Endothelial cell of umbilical vein (primary cell): Measurements from ENCODE around the gene HOXA3. TPM values are rescaled to one million over a fixed set of nuclear protein-coding genes. Genes with fewer than 3 reads are reported as not detected.

Source experiments
- BruUV-seq: library from RNA; stranded (reverse); fragments of 400-500 nt; replicated peaks from 2 replicates; lab custom pipeline; 2021; lab: Mats Ljungman, UMichigan
- CTCF ChIA-PET: fragments of 300-600, 350-600 bp; sonication (Branson Sonifier 250); formaldehyde crosslinking; loops from one replicate; lab custom pipeline; 2021; ENCODE audit warnings: antibody characterized with exemption, inconsistent platforms; lab: Charles Lee
- POLR2A ChIA-PET: fragments of 300-600, 350-600 bp; sonication (Branson Sonifier 250); formaldehyde crosslinking; loops from one replicate; lab custom pipeline; 2021; ENCODE audit warnings: antibody characterized with exemption, inconsistent platforms; lab: Charles Lee
- DNase-seq: peaks from one replicate; pipeline ENCODE4 v3.0.0-alpha.2; 2011; ENCODE audit warnings: low read depth, low spot score
- FAIRE-seq: peaks from 2 replicates; lab custom pipeline; 2011; peaks lifted over from hg19 to GRCh38; lab: Jason Lieb, UNC
- H2AFZ ChIP-seq: 2 replicates; pipeline ENCODE4 v1.6.0; 2012; ENCODE audit warnings: low read depth, low read length, control low read depth, inconsistent platforms
- H3K27ac ChIP-seq: 2 replicates; pipeline ENCODE4 v1.5.1; 2011; ENCODE audit warnings: low read depth, mild to moderate bottlenecking, control low read depth, low read length, moderate library complexity; ENCODE audit not compliant: insufficient read depth
- H3K27me3 ChIP-seq, 2 experiments: 2 replicates each; pipeline versions ENCODE4 v1.6.0 to v1.6.1; 2011; ENCODE audit warnings: low read length in 2 of 2, mixed read lengths in 1 of 2; ENCODE audit not compliant: control insufficient read depth in 2 of 2, insufficient read depth in 2 of 2
- H3K36me3 ChIP-seq, 2 experiments: 2 replicates in 1 of 2; 3 replicates in 1 of 2; pipeline ENCODE4 v1.5.1; 2011; ENCODE audit warnings: low read length in 2 of 2, mild to moderate bottlenecking in 1 of 2, moderate library complexity in 1 of 2; ENCODE audit not compliant: control insufficient read depth in 2 of 2, insufficient read depth in 2 of 2; ENCODE audit errors: extremely low read depth in 1 of 2
- H3K4me1 ChIP-seq: 3 replicates; pipeline ENCODE4 v1.5.1; 2011; ENCODE audit warnings: mild to moderate bottlenecking, low read length; ENCODE audit not compliant: control insufficient read depth, insufficient read depth; ENCODE audit errors: extremely low read depth
- H3K4me2 ChIP-seq: 2 replicates; pipeline ENCODE4 v1.6.1; 2011; ENCODE audit warnings: low read length, control low read depth, mixed read lengths; ENCODE audit not compliant: insufficient read depth
- H3K4me3 ChIP-seq, 3 experiments: fragments of 200-600 bp in 1 of 3; sonication (generic), shearing (Covaris generic) in 1 of 3; replicated peaks in 1 of 3; 2 replicates each; pipeline ENCODE4 v1.5.1; 2011 to 2016; ENCODE audit warnings: control low read depth in 3 of 3, low read length in 3 of 3, mild to moderate bottlenecking in 2 of 3, inconsistent platforms in 1 of 3, low read depth in 1 of 3, moderate library complexity in 1 of 3; ENCODE audit not compliant: insufficient read depth in 1 of 3
- H3K79me2 ChIP-seq: 2 replicates; pipeline ENCODE4 v1.6.0; 2012; ENCODE audit warnings: low read length, inconsistent platforms; ENCODE audit not compliant: control insufficient read depth, insufficient read depth
- H3K9ac ChIP-seq: replicated peaks from 2 replicates; pipeline ENCODE3; 2011; ENCODE audit warnings: low read length, control low read depth; ENCODE audit not compliant: insufficient read depth; ENCODE audit errors: extremely low read depth
- H3K9me1 ChIP-seq: replicated peaks from 3 replicates; pipeline ENCODE4 v1.6.0; 2011; ENCODE audit warnings: mild to moderate bottlenecking, low read length; ENCODE audit not compliant: control insufficient read depth, insufficient read depth; ENCODE audit errors: extremely low read depth
- H3K9me3 ChIP-seq: replicated peaks from 2 replicates; pipeline ENCODE4 v1.5.1; 2012; ENCODE audit warnings: low read length, inconsistent platforms; ENCODE audit not compliant: control insufficient read depth, insufficient read depth
- H4K20me1 ChIP-seq: replicated peaks from 2 replicates; pipeline ENCODE3; 2011; ENCODE audit warnings: mild to moderate bottlenecking, low read length; ENCODE audit not compliant: control insufficient read depth, insufficient read depth; ENCODE audit errors: extremely low read depth
- EZH2 ChIP-seq: IDR thresholded peaks from 2 replicates; pipeline ENCODE4 v1.6.1; 2012; ENCODE audit warnings: borderline replicate concordance, low read depth, mild to moderate bottlenecking, moderate library complexity, low read length, inconsistent platforms; ENCODE audit not compliant: severe bottlenecking
- FOS ChIP-seq: IDR thresholded peaks from 2 replicates; pipeline ENCODE4 v1.6.1; 2011; ENCODE audit warnings: mild to moderate bottlenecking, low read length, moderate library complexity, borderline replicate concordance; ENCODE audit not compliant: insufficient read depth
- GATA2 ChIP-seq: IDR thresholded peaks from 2 replicates; pipeline ENCODE4 v1.7.0; 2011; ENCODE audit warnings: low read depth, mild to moderate bottlenecking, moderate library complexity, mixed read lengths, low read length; ENCODE audit not compliant: insufficient read length, insufficient read depth
- JUN ChIP-seq: IDR thresholded peaks from 2 replicates; pipeline ENCODE4 v1.6.1; 2011; ENCODE audit warnings: borderline replicate concordance, low read depth; ENCODE audit not compliant: insufficient read length, insufficient read depth
- POLR2A ChIP-seq: IDR thresholded peaks from 2 replicates; pipeline ENCODE4 v1.6.1; 2012; ENCODE audit warnings: low read depth, mild to moderate bottlenecking, control low read depth, low read length
- POLR2AphosphoS5 ChIP-seq: IDR thresholded peaks from 2 replicates; pipeline ENCODE4 v1.6.1; 2012; ENCODE audit warnings: low read depth, mild to moderate bottlenecking, control low read depth, low read length, moderate library complexity; ENCODE audit not compliant: insufficient read depth
- dilution Hi-C: fragments of 300-500 bp; cut with MboI; formaldehyde crosslinking; loops from one replicate; pipeline ENCODE4 v1.15.0; 2019; ENCODE audit warnings: low sequenced_read_pairs; ENCODE audit not compliant: extremely low pct_ligation_motif_present
- intact Hi-C: fragments of 100-400 bp; cut with micrococcal nuclease; formaldehyde crosslinking; loops from one replicate; pipeline ENCODE4 v1.10.0; 2022
- polyA plus RNA-seq, 4 experiments: library from polyadenylated mRNA; depleted of rRNA in 3 of 4; stranded (reverse) in 3 of 4; unstranded in 1 of 4; fragments of >200 nt; gene quantifications; 2 replicates each; pipeline versions ENCODE4 v1.2.1 to v1.2.3, GENCODE V29; 2011 to 2012; ENCODE audit warnings: missing spikeins in 1 of 4
- total RNA-seq: library from RNA; stranded (reverse); gene quantifications from 2 replicates; pipeline ENCODE4 v1.2.3, GENCODE V29; 2021
- TF ChIP-seq, protein P1 (sequence below), 2 donors: IDR thresholded peaks; 1 replicate in 1 of 2; 2 replicates in 1 of 2; pipeline ENCODE4 v1.5.1; 2011; ENCODE audit warnings: low read length in 2 of 2, mild to moderate bottlenecking in 2 of 2, moderate library complexity in 2 of 2, control low read depth in 1 of 2, inconsistent platforms in 1 of 2, low read depth in 1 of 2; ENCODE audit not compliant: insufficient read depth in 1 of 2; ENCODE audit errors: extremely low read depth in 1 of 2
- TF ChIP-seq, protein P2 (sequence below): IDR thresholded peaks from 2 replicates; pipeline ENCODE4 v1.6.1; 2011; ENCODE audit not compliant: insufficient read depth, insufficient read length

HOXA3 gene
- total and polyA plus RNA-seq, 2 donors (not counting 3 experiments of a cell fraction or from before 2014, with no cell fraction given), result 4.7 to 14.0 TPM

DNA sequence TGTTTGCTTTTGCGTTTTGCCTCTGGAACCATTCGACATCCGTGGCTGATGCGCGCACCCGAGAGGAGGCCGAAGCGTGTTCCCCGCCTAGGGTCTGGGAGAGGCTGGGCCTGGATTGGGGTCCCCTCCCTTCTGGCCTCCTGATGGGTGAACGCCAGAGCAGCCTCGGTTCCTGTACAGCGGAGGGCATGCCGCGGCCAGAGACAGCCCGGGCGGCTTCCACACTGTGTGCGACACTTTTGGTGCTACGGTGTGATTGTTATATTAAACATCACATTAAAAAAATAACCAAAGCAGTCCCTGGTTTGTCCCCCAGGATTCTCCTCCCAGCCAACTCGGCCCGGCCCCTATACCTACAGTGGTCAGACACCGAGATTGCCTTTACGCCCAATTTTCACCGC lies 7.8 kb upstream of the HOXA3 start:
- peak overlapping the region; percentile 33 for H2AFZ ChIP-seq
- H3K27ac ChIP-seq, result peak overlapping the region; percentile 69
- ChIA-PET CTCF (interaction anchor here (1.0 to 4.6 kb wide), 30 partner anchors 8 to 1267 kb away, joined by 3 to 145 read pairs (median 14); partner anchors contain the start of genes HOXA10, HOXA3, HOXA4 and HOXA5), POLR2A (interaction anchor here (1.0 kb wide), 1 partner anchor 14 kb away, joined by 4 read pairs; no protein-coding TSS in a partner anchor)
- DNase-seq (no peak), FAIRE-seq (peak; percentile 61)
- BruUV-seq, result no TSS peak
- dilution Hi-C loops (loop anchor here (10.0 to 25.0 kb wide), 3 partner anchors 305 to 973 kb away; no protein-coding TSS in a partner anchor), intact Hi-C loops (loop anchor here (2.0 to 5.0 kb wide), 4 partner anchors 743 to 1768 kb away; no protein-coding TSS in a partner anchor)
- H3K4me1 ChIP-seq, result peaks cover 46% of the 10 kb centered on the region
- peaks cover 3 to 7% of the 10 kb centered on the region in 2 experiments for H3K36me3 ChIP-seq
- H3K4me3 ChIP-seq, result peak overlapping the region in 2 of 3 experiments; percentile 44 to 63
- H3K4me2 ChIP-seq, result peak overlapping the region; percentile 74
- peaks cover 78% of the 10 kb centered on the region for H3K79me2 ChIP-seq
- H3K9me1 ChIP-seq, result no peaks in the 10 kb centered on the region
- no peaks in the 10 kb centered on the region for H3K9me3 ChIP-seq
- peak overlapping the region; percentile 78 for H3K9ac ChIP-seq
- H4K20me1 ChIP-seq, result no peaks in the 10 kb centered on the region
- TF ChIP-seq GATA2 (no peak), POLR2AphosphoS5 (no peak), JUN (no peak), EZH2 (no peak), POLR2A (no peak), FOS (no peak)
- TF ChIP-seq, protein P1, sequence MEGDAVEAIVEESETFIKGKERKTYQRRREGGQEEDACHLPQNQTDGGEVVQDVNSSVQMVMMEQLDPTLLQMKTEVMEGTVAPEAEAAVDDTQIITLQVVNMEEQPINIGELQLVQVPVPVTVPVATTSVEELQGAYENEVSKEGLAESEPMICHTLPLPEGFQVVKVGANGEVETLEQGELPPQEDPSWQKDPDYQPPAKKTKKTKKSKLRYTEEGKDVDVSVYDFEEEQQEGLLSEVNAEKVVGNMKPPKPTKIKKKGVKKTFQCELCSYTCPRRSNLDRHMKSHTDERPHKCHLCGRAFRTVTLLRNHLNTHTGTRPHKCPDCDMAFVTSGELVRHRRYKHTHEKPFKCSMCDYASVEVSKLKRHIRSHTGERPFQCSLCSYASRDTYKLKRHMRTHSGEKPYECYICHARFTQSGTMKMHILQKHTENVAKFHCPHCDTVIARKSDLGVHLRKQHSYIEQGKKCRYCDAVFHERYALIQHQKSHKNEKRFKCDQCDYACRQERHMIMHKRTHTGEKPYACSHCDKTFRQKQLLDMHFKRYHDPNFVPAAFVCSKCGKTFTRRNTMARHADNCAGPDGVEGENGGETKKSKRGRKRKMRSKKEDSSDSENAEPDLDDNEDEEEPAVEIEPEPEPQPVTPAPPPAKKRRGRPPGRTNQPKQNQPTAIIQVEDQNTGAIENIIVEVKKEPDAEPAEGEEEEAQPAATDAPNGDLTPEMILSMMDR (IDR thresholded peaks at IDR 0.05; ENCODE audit: extremely low read depth in 1 of 2, insufficient read depth in 1 of 2, low read depth in 1 of 2, low read length in 2 of 2), result no peak
- TF ChIP-seq, protein P2, sequence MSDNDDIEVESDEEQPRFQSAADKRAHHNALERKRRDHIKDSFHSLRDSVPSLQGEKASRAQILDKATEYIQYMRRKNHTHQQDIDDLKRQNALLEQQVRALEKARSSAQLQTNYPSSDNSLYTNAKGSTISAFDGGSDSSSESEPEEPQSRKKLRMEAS, result no peak
- H3K27me3 ChIP-seq, result no peaks in the 10 kb centered on the region
